ENCODE results near the gene MYOCD.

- TF ChIP-seq, protein P1, sequence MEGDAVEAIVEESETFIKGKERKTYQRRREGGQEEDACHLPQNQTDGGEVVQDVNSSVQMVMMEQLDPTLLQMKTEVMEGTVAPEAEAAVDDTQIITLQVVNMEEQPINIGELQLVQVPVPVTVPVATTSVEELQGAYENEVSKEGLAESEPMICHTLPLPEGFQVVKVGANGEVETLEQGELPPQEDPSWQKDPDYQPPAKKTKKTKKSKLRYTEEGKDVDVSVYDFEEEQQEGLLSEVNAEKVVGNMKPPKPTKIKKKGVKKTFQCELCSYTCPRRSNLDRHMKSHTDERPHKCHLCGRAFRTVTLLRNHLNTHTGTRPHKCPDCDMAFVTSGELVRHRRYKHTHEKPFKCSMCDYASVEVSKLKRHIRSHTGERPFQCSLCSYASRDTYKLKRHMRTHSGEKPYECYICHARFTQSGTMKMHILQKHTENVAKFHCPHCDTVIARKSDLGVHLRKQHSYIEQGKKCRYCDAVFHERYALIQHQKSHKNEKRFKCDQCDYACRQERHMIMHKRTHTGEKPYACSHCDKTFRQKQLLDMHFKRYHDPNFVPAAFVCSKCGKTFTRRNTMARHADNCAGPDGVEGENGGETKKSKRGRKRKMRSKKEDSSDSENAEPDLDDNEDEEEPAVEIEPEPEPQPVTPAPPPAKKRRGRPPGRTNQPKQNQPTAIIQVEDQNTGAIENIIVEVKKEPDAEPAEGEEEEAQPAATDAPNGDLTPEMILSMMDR (IDR thresholded peaks at IDR 0.05): no peak
- TF ChIP-seq EP300 (IDR thresholded peaks at IDR 0.05) (no peak), POLR2A (IDR thresholded peaks at IDR 0.05) (no peak)
Measured at GRCh38 chr17:12634789-12635414, 30.8 kb upstream of the MYOCD start.

All from sigmoid colon (tissue), 4 donors.